Upper lobe of left lung (tissue), 6 donors: Measurements from ENCODE around the gene DUSP16. TPM values are rescaled to one million over a fixed set of nuclear protein-coding genes. Genes with fewer than 3 reads are reported as not detected.

Source experiments
- ATAC-seq, 2 donors: fragments of 200-7000 bp; cut with Tn5 transposase; one replicate each; pipeline ENCODE4 v1.9.1; 2022; ENCODE audit warnings: mild to moderate bottlenecking in 2 of 2, moderate library complexity in 2 of 2; ENCODE audit not compliant: low FRiP score in 2 of 2
- DNase-seq, 2 donors: peaks; one replicate each; pipeline ENCODE4 v3.0.0-alpha.2; 2019 to 2020
- H3K27ac ChIP-seq, 4 donors: fragments of 200-600 bp; sonication (generic); one replicate each; pipeline ENCODE4 v1.5.1; 2016 to 2019
- H3K27me3 ChIP-seq, 4 donors: fragments of 200-600 bp; sonication (generic); one replicate each; pipeline ENCODE4 v1.5.1; 2017 to 2019
- H3K36me3 ChIP-seq, 4 donors: fragments of 200-600 bp; sonication (generic); one replicate each; pipeline ENCODE4 v1.5.1; 2016 to 2019
- H3K4me1 ChIP-seq, 4 donors: fragments of 200-600 bp; sonication (generic); one replicate each; pipeline ENCODE4 v1.5.1; 2018 to 2019
- H3K4me3 ChIP-seq, 4 donors: fragments of 200-600 bp; sonication (generic); one replicate each; pipeline ENCODE4 v1.5.1; 2017 to 2019; ENCODE audit warnings: mild to moderate bottlenecking in 2 of 4, moderate library complexity in 1 of 4
- H3K9me3 ChIP-seq, 4 donors: fragments of 200-600 bp; sonication (generic); one replicate each; pipeline ENCODE4 v1.5.1; 2018 to 2019
- EP300 ChIP-seq, 4 donors: sonication (generic); formaldehyde crosslinking; IDR thresholded peaks; one replicate each; pipeline ENCODE4 v1.5.1; 2017; ENCODE audit warnings: antibody characterized with exemption in 4 of 4, control low read depth in 2 of 4
- POLR2A ChIP-seq, 4 donors: fragments of 450-650 bp; IDR thresholded peaks; one replicate each; pipeline ENCODE4 v1.5.1; 2016 to 2017; ENCODE audit warnings: antibody characterized with exemption in 4 of 4, mild to moderate bottlenecking in 2 of 4
- POLR2AphosphoS5 ChIP-seq, 2 donors: sonication (generic); formaldehyde crosslinking; IDR thresholded peaks; one replicate each; pipeline ENCODE4 v1.5.1; 2017; ENCODE audit warnings: antibody characterized with exemption in 2 of 2
- WGBS, 2 donors: methylation state at CpG; one replicate each; pipeline ENCODE4 v1.1.5; 2017 to 2018; 5-methylcytosine and 5-hydroxymethylcytosine counted together
- total RNA-seq, 6 donors: library from RNA; depleted of rRNA in 4 of 6; stranded (reverse); fragments of >200 nt in 4 of 6; gene quantifications; one replicate each; pipeline versions ENCODE4 v1.1.0 to v1.2.1, GENCODE V29; 2016 to 2021
- TF ChIP-seq, protein P1 (sequence below), 6 experiments: fragments of 450-650 bp in 4 of 6; fragments of 200-600 bp in 2 of 6; sonication (generic) in 2 of 6; IDR thresholded peaks; one replicate each; pipeline ENCODE4 v1.5.1; 2016 to 2019; ENCODE audit warnings: antibody characterized with exemption in 6 of 6
- donor health status: DM: no; HTN: no; CAD: no; lungs with moderate emphysema.
- donor health status: DM: no; HTN: yes; CAD: no; lungs with severe emphysema.

DUSP16 gene
- total RNA-seq, 6 donors from 2014 or later = 23.7 to 51.6 (median 41.7) TPM

DNA sequence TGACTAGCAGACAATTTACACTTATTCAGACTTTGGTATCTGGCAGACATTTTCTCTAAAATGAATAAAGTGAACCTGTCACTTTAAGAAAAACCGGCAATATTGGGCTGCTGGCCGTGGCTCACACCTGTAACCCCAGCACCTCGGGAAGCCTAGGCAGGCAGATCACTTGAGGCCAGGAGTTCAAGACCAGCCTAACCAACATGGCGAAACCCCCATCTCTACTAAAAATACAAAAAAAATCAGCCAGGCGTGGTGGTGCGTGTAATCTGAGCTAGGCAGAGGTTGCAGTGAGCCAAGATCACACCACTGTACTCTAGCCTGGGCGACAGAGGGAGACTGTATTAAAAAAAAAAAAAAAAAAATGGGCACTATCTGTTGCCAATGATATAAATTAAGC, 11.5 kb downstream of the DUSP16 start:
- 71 to 78% methylated on average over 7 of the region's 7 CpGs for WGBS, 2 donors
- no peak for TF ChIP-seq POLR2A (IDR thresholded peaks at IDR 0.05)
- TF ChIP-seq EP300 (IDR thresholded peaks at IDR 0.05) = no peak
- TF ChIP-seq POLR2AphosphoS5 (IDR thresholded peaks at IDR 0.05) = no peak
- TF ChIP-seq, protein P1, sequence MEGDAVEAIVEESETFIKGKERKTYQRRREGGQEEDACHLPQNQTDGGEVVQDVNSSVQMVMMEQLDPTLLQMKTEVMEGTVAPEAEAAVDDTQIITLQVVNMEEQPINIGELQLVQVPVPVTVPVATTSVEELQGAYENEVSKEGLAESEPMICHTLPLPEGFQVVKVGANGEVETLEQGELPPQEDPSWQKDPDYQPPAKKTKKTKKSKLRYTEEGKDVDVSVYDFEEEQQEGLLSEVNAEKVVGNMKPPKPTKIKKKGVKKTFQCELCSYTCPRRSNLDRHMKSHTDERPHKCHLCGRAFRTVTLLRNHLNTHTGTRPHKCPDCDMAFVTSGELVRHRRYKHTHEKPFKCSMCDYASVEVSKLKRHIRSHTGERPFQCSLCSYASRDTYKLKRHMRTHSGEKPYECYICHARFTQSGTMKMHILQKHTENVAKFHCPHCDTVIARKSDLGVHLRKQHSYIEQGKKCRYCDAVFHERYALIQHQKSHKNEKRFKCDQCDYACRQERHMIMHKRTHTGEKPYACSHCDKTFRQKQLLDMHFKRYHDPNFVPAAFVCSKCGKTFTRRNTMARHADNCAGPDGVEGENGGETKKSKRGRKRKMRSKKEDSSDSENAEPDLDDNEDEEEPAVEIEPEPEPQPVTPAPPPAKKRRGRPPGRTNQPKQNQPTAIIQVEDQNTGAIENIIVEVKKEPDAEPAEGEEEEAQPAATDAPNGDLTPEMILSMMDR (IDR thresholded peaks at IDR 0.05) = no peak
- Histone ChIP-seq H3K4me3 (no peak overlapping the region), H3K27me3 (no peaks in the 10 kb centered on the region), H3K4me1 (peaks cover 0 to under 1% (median 0%) of the 10 kb centered on the region in 4 donors), H3K27ac (no peak overlapping the region), H3K9me3 (no peaks in the 10 kb centered on the region), H3K36me3 (no peaks in the 10 kb centered on the region)
- DNase-seq (no peak), ATAC-seq (no peak)

DNA sequence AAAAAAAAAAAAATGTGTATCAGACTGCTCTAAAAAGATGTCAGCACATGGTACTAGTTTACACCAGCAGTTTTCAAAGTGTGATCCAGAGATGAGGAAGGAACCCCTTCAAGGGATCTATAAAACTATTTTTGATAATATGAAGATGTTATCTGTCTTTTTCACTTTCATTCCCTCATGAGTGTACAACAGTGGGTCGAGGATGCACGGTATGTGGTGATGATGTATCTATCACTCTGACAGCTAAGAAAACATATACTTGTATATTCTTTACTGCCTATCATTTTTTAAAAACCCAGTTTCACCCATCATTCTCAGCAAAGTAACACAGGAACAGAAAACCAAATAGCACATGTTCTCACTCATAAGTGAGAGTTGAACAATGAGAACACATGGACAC, 12.4 kb downstream of the DUSP16 start:
- H3K36me3 ChIP-seq = no peaks in the 10 kb centered on the region
- no peak for TF ChIP-seq POLR2AphosphoS5 (IDR thresholded peaks at IDR 0.05)
- no peak for TF ChIP-seq POLR2A (IDR thresholded peaks at IDR 0.05)
- TF ChIP-seq EP300 (IDR thresholded peaks at IDR 0.05) = no peak
- TF ChIP-seq, protein P1 (IDR thresholded peaks at IDR 0.05) = no peak
- 84 to 94% methylated on average over 2 of the region's 2 CpGs for WGBS, 2 donors
- ATAC-seq = no peak
- no peaks in the 10 kb centered on the region for H3K4me1 ChIP-seq
- no peak overlapping the region for H3K4me3 ChIP-seq
- H3K27me3 ChIP-seq = no peaks in the 10 kb centered on the region
- H3K27ac ChIP-seq = no peak overlapping the region
- no peaks in the 10 kb centered on the region for H3K9me3 ChIP-seq
- no peak for DNase-seq

DNA sequence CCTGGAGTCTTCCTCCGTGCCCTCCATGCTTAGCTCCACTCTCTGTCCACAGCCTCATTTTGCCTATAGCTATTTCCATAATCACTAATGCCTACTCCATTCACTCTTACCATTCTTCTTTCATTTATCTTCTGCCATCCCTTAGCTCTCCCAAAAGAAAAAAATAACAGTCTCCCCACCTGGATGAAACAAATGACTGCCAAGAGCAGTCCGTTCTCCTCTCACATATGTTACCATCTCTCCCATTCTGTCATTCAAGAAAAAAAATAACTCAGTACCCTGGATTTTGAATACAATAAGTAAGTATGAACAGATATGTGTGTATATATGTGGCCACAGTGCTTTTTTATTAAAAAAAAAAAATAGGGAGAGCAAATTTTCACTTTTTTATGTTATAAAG, 13.2 kb downstream of the DUSP16 start:
- H3K9me3 ChIP-seq = no peaks in the 10 kb centered on the region
- no peak for ATAC-seq

DNA sequence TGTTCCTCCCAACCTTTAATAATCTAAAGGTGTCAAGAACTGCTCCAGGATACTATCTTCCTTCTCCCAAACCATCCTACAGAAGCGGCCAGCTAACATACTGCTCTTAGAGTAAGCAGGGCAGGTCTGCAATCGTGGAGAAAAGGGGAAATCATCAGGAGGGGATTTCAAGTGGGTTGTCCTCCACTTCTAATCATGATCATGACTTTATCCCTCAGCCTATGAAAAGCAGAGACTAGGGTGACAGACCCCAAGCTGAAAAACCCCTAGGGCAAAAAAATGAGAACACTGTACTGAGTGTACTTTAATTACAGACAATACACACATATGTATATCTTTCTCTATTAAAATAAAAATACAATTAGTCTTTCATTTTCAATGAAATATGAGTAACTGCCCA, 13.9 kb downstream of the DUSP16 start:
- Histone ChIP-seq H3K9me3 (no peaks in the 10 kb centered on the region), H3K4me1 (no peaks in the 10 kb centered on the region), H3K27ac (no peak overlapping the region), H3K4me3 (no peak overlapping the region), H3K36me3 (no peaks in the 10 kb centered on the region), H3K27me3 (no peaks in the 10 kb centered on the region)
- ATAC-seq = no peak
- WGBS, 2 donors = 76 to 79% methylated on average over 2 of the region's 2 CpGs
- no peak for DNase-seq
- TF ChIP-seq POLR2A (IDR thresholded peaks at IDR 0.05) (no peak), EP300 (IDR thresholded peaks at IDR 0.05) (no peak), POLR2AphosphoS5 (IDR thresholded peaks at IDR 0.05) (no peak)
- TF ChIP-seq, protein P1 (IDR thresholded peaks at IDR 0.05) = no peak

More for the DNA sequence above, 13.2 kb downstream of the DUSP16 start:
- Histone ChIP-seq H3K27me3 (no peaks in the 10 kb centered on the region), H3K4me3 (no peak overlapping the region), H3K36me3 (no peaks in the 10 kb centered on the region), H3K27ac (no peak overlapping the region), H3K4me1 (no peaks in the 10 kb centered on the region)
- TF ChIP-seq, protein P1 (IDR thresholded peaks at IDR 0.05) = no peak
- DNase-seq = no peak
- WGBS, 2 donors = 100% methylated on average over 2 of the region's 2 CpGs

DNA sequence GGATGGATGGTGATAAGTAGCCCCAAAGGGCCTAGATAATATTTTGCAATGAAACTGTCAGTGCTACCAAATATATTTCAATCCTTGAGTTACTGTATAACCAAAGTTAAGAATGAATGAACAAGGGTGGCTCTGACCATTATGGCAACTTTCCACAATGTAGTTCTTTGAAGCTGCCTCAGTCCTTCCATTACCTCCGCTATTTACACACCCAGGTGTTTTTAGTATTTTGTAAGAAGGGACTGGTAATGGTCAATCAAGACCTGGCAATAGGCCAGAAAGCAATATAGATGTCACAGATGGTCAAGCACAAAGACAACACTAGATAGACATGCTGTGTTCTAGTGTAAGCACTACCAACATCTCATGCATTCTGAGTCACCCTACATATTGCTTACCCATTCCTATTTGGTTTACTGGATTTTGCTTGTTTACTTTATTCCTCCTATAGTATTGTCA, 16.3 kb downstream of the DUSP16 start:
- Histone ChIP-seq H3K36me3 (no peaks in the 10 kb centered on the region), H3K9me3 (no peaks in the 10 kb centered on the region), H3K4me1 (no peaks in the 10 kb centered on the region), H3K27me3 (no peaks in the 10 kb centered on the region), H3K4me3 (no peak overlapping the region), H3K27ac (no peak overlapping the region)
- ATAC-seq (no peak), DNase-seq (no peak)
- 75 to 92% methylated on average over 1 of the region's 1 CpG for WGBS, 2 donors
- TF ChIP-seq EP300 (IDR thresholded peaks at IDR 0.05) (no peak), POLR2A (IDR thresholded peaks at IDR 0.05) (no peak), POLR2AphosphoS5 (IDR thresholded peaks at IDR 0.05) (no peak)
- TF ChIP-seq, protein P1 (IDR thresholded peaks at IDR 0.05) = no peak
